GM18951 (cell line): ENCODE measurements around the gene MVD.

ENCODE experiments used
- POLR2A ChIP-seq: IDR thresholded peaks from 4 replicates; pipeline ENCODE4 v1.6.1; 2011; ENCODE audit warnings: mild to moderate bottlenecking; ENCODE audit not compliant: insufficient read length, insufficient read depth; ENCODE audit errors: extremely low read depth
- in situ Hi-C: fragments of 300-500 bp; cut with MboI; formaldehyde crosslinking; loops from one replicate; pipeline ENCODE4 v1.12.0; 2022; ENCODE audit warnings: low sequenced_read_pairs, mixed read lengths, inconsistent platforms; ENCODE audit not compliant: unreplicated experiment

MVD gene

GRCh38 chr16:88622866-88623265, 40.0 kb downstream of the MVD start:
- TF ChIP-seq POLR2A: no peak

GRCh38 chr16:88622125-88622524, 40.8 kb downstream of the MVD start:
- TF ChIP-seq POLR2A: no peak
- in situ Hi-C loops: no loop called here

More at GRCh38 chr16:88622866-88623265, 40.0 kb downstream of the MVD start:
- in situ Hi-C loops: no loop called here

GRCh38 chr16:88619859-88620815, 42.8 kb downstream of the MVD start:
- no peak for TF ChIP-seq POLR2A
- in situ Hi-C loops: no loop called here

- TF ChIP-seq POLR2A: no peak
- in situ Hi-C loops: no loop called here
These were observed 43.8 kb downstream of the MVD start for GRCh38 chr16:88618956-88619667.

- no peak for TF ChIP-seq POLR2A
These were observed 44.5 kb downstream of the MVD start for GRCh38 chr16:88618182-88618955.

GRCh38 chr16:88617268-88618031, 45.4 kb downstream of the MVD start:
- TF ChIP-seq POLR2A: no peak
- in situ Hi-C loops: no loop called here

More at GRCh38 chr16:88618182-88618955, 44.5 kb downstream of the MVD start:
- in situ Hi-C loops: no loop called here

- in situ Hi-C loops: no loop called here
- TF ChIP-seq POLR2A: no peak
These were observed 46.2 kb downstream of the MVD start for GRCh38 chr16:88616736-88617135.

- in situ Hi-C loops: no loop called here
- no peak for TF ChIP-seq POLR2A
These were observed 46.6 kb downstream of the MVD start for GRCh38 chr16:88616320-88616719.

- in situ Hi-C loops: no loop called here
- TF ChIP-seq POLR2A: no peak
These were observed 47.9 kb downstream of the MVD start for GRCh38 chr16:88614818-88615580.

GRCh38 chr16:88613911-88614817, 48.7 kb downstream of the MVD start:
- in situ Hi-C loops: no loop called here
- no peak for TF ChIP-seq POLR2A

GRCh38 chr16:88613293-88613692, 49.6 kb downstream of the MVD start:
- no peak for TF ChIP-seq POLR2A
- in situ Hi-C loops: no loop called here
